OCI-LY1 (cell line): ENCODE data around the gene EOLA1.

Experiments used
- H2AFZ ChIP-seq: fragments of 200-600 bp; sonication (generic), shearing (Covaris generic); 2 replicates; pipeline ENCODE4 v1.6.0; 2014; ENCODE audit warnings: antibody characterized with exemption, mild to moderate bottlenecking, low read length
- H3F3A ChIP-seq: fragments of 200-600 bp; sonication (generic), shearing (Covaris generic); 2 replicates; pipeline ENCODE4 v1.6.0; 2014; ENCODE audit warnings: mild to moderate bottlenecking, antibody characterized with exemption, low read length, moderate library complexity; ENCODE audit not compliant: insufficient read depth
- H3K27ac ChIP-seq: fragments of 200-600 bp; sonication (generic); 2 replicates; pipeline ENCODE4 v1.5.1; 2014; ENCODE audit warnings: low read length, mixed run types, mild to moderate bottlenecking, low read depth; ENCODE audit not compliant: poor library complexity, severe bottlenecking
- H3K27me3 ChIP-seq: fragments of 200-600 bp; sonication (generic); 2 replicates; pipeline ENCODE4 v1.6.0; 2014; ENCODE audit warnings: antibody characterized with exemption, mild to moderate bottlenecking, low read length, moderate library complexity; ENCODE audit not compliant: insufficient read depth
- H3K36me3 ChIP-seq: fragments of 200-600 bp; sonication (generic); 2 replicates; pipeline ENCODE4 v1.6.1; 2014; ENCODE audit warnings: mild to moderate bottlenecking, antibody characterized with exemption, low read length, moderate library complexity, mixed read lengths; ENCODE audit not compliant: insufficient read depth
- H3K4me1 ChIP-seq: fragments of 200-600 bp; sonication (generic); 2 replicates; pipeline ENCODE4 v1.5.1; 2014; ENCODE audit warnings: mild to moderate bottlenecking, low read length, moderate library complexity; ENCODE audit not compliant: insufficient read depth, severe bottlenecking
- H3K4me2 ChIP-seq: fragments of 200-600 bp; sonication (generic), shearing (Covaris generic); 2 replicates; pipeline ENCODE4 v1.6.1; 2014; ENCODE audit warnings: low read length
- H3K4me3 ChIP-seq: fragments of 200-600 bp; sonication (generic); 2 replicates; pipeline ENCODE4 v1.5.1; 2014; ENCODE audit warnings: low read length, low read depth, mild to moderate bottlenecking, mixed read lengths; ENCODE audit not compliant: poor library complexity, severe bottlenecking
- H3K79me2 ChIP-seq: fragments of 200-600 bp; shearing (Covaris generic); 2 replicates; pipeline ENCODE4 v1.6.1; 2016; ENCODE audit warnings: mixed run types, low read length, mixed read lengths; ENCODE audit not compliant: insufficient read depth
- H3K9ac ChIP-seq: fragments of 200-600 bp; sonication (generic), shearing (Covaris generic); 2 replicates; pipeline ENCODE4 v1.6.1; 2014; ENCODE audit warnings: mild to moderate bottlenecking, low read length, mixed read lengths
- H3K9me2 ChIP-seq: fragments of 200-600 bp; sonication (generic), shearing (Covaris generic); 2 replicates; pipeline ENCODE4 v1.6.1; 2014; ENCODE audit warnings: low read depth, mild to moderate bottlenecking, low read length, mixed read lengths
- H3K9me3 ChIP-seq: fragments of 200-600 bp; shearing (Covaris generic); 2 replicates; pipeline ENCODE4 v1.6.1; 2014; ENCODE audit warnings: low read length, mixed read lengths
- H4K20me1 ChIP-seq: fragments of 200-600 bp; sonication (generic), shearing (Covaris generic); 2 replicates; pipeline ENCODE4 v1.6.0; 2016; ENCODE audit warnings: mild to moderate bottlenecking, low read length; ENCODE audit not compliant: insufficient read depth
- EZH2 ChIP-seq: fragments of 200-600 bp; sonication (generic), shearing (Covaris generic); IDR thresholded peaks from 2 replicates; pipeline ENCODE4 v1.8.0; 2017; ENCODE audit warnings: borderline replicate concordance, mixed run types, mild to moderate bottlenecking, antibody characterized with exemption, low read length, moderate library complexity, mixed read lengths
- TF ChIP-seq, protein P1 (sequence below): fragments of 200-600 bp; sonication (generic), shearing (Covaris generic); IDR thresholded peaks from 2 replicates; pipeline ENCODE4 v1.5.1; 2017; ENCODE audit warnings: mild to moderate bottlenecking, antibody characterized with exemption, low read length, moderate library complexity, mixed read lengths

Gene EOLA1

DNA sequence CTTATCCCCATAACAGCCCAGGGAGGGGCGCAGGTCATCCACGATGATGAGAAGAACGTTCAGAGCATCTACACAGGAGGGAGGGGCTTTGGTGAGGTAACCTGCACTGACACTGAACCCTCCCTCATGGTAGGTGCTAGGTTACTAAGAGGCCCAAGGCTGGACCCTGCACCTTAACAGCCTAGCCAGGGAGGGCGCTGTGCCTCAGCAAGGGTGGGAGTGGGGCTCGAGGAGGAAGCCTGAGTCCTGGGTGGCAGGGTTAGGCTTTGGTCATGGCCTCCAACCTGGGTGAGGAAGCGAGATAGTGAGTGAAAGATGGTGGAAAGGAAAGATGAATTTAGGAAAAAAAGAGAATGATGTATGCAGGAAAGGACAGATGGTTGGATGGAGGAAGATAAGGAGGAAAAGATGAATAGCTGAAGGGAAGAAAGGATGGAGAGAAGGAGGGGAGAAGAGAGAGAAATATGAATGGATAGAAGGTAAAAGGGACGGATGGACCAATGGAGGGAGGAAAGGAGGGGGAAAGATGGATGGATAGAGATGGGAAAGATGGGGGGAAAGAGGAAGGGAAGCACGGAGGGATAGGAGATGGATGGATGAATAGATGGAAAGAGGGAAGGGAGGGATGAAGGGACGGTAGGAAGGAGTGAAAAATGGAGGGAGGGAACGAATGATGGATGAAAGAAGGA is 36.4 kb upstream of the EOLA1 start:
- Histone ChIP-seq H2AFZ (no peak overlapping the region), H3K9ac (peak overlapping the region; percentile 78), H3K27ac (peak overlapping the region; percentile 77), H3K9me3 (no peaks in the 10 kb centered on the region), H3K4me3 (peak overlapping the region; percentile 82), H3K79me2 (no peaks in the 10 kb centered on the region), H3K9me2 (no peaks in the 10 kb centered on the region), H4K20me1 (no peaks in the 10 kb centered on the region), H3F3A (no peaks in the 10 kb centered on the region), H3K4me1 (peaks cover 17% of the 10 kb centered on the region), H3K4me2 (peak overlapping the region; percentile 77), H3K36me3 (peaks cover 13% of the 10 kb centered on the region; the same call in 1 of the 2 replicates), H3K27me3 (no peaks in the 10 kb centered on the region)
- TF ChIP-seq, protein P1, sequence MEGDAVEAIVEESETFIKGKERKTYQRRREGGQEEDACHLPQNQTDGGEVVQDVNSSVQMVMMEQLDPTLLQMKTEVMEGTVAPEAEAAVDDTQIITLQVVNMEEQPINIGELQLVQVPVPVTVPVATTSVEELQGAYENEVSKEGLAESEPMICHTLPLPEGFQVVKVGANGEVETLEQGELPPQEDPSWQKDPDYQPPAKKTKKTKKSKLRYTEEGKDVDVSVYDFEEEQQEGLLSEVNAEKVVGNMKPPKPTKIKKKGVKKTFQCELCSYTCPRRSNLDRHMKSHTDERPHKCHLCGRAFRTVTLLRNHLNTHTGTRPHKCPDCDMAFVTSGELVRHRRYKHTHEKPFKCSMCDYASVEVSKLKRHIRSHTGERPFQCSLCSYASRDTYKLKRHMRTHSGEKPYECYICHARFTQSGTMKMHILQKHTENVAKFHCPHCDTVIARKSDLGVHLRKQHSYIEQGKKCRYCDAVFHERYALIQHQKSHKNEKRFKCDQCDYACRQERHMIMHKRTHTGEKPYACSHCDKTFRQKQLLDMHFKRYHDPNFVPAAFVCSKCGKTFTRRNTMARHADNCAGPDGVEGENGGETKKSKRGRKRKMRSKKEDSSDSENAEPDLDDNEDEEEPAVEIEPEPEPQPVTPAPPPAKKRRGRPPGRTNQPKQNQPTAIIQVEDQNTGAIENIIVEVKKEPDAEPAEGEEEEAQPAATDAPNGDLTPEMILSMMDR, result peak; percentile 72
- no peak for TF ChIP-seq EZH2

DNA sequence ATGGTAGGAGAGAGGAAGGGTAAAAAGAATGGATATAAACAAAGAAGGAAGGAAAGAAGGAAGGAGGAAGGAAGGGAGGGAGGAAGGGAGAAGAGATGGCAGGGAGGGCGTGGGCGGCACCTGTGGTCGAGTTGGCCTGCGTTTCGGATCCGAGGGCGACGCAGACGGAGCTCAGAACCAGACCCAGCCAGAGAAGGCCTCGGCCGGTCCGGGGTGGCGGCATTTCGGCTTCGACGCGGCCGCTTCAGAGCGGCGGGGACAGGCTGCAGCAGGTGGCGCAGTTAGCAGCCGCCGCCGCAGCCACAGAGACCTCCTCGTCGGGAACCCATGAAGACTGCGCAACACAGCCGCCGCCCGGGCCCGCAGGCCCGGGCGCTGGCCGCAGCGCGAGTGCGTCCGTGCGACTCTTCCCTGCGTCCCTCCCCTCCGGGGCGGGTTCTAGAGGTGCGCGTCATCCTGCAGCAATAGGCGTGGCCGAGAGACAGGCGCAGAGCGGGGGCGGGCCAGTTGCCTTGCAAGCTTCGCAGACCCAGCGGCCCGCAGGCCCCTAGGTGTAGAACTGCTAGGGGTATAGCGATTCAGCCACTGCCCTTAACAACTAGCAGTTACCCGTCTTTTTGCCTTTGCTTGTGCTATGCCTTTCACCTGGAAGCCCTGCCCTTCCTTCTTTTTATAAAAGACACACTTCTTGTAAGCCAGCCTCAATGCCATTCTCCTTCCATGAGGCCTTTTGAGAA is 35.7 kb upstream of the EOLA1 start, which contains the start of gene IDS:
Gene IDS (minus strand): TSS at position 392 of the 737 bp plus-strand sequence. CDS start 169 bp downstream, at position 223.
- H3K9me2 ChIP-seq, result no peaks in the 10 kb centered on the region
- no peaks in the 10 kb centered on the region for H3K79me2 ChIP-seq
- no peaks in the 10 kb centered on the region for H3F3A ChIP-seq
- H2AFZ ChIP-seq, result no peak within 1 kb of the TSS
- H4K20me1 ChIP-seq, result no peaks in the 10 kb centered on the region
- peak within 1 kb of the TSS; percentile 77 for H3K27ac ChIP-seq
- H3K4me2 ChIP-seq, result peak within 1 kb of the TSS; percentile 77
- TF ChIP-seq, protein P1, result no peak
- no peak for TF ChIP-seq EZH2
- H3K27me3 ChIP-seq, result no peaks in the 10 kb centered on the region
- H3K36me3 ChIP-seq, result peaks cover 8% of the 10 kb centered on the region; the same call in 1 of the 2 replicates
- peak within 1 kb of the TSS; percentile 82 for H3K4me3 ChIP-seq
- peaks cover 17% of the 10 kb centered on the region for H3K4me1 ChIP-seq
- peak within 1 kb of the TSS; percentile 78 for H3K9ac ChIP-seq
- no peaks in the 10 kb centered on the region for H3K9me3 ChIP-seq

- Histone ChIP-seq H3K4me2 (peak overlapping the region; percentile 77), H4K20me1 (no peaks in the 10 kb centered on the region), H3K79me2 (no peaks in the 10 kb centered on the region), H3K27me3 (no peaks in the 10 kb centered on the region), H3K9me3 (no peaks in the 10 kb centered on the region), H3K36me3 (peaks cover 3% of the 10 kb centered on the region; the same call in 1 of the 2 replicates), H3K4me3 (peak overlapping the region; percentile 82), H2AFZ (no peak overlapping the region), H3K4me1 (peaks cover 17% of the 10 kb centered on the region), H3K9ac (peak overlapping the region; percentile 50; the same call in 1 of the 2 replicates), H3K9me2 (no peaks in the 10 kb centered on the region), H3F3A (no peaks in the 10 kb centered on the region), H3K27ac (no peak overlapping the region)
- TF ChIP-seq, protein P1, result no peak
- TF ChIP-seq EZH2, result no peak
These were observed 35.1 kb upstream of the EOLA1 start for GRCh38 chrX:149505671-149506070.
